SJSA1 (cell line): Measurements from ENCODE around the gene RNF212. TPM values are rescaled to one million over a fixed set of nuclear protein-coding genes. Genes with fewer than 3 reads are reported as not detected.

ENCODE experiments used
- DNase-seq, 2 experiments: peaks; one replicate each; pipeline ENCODE4 v3.0.0-alpha.2; 2015 to 2020; ENCODE audit warnings: low spot score in 2 of 2, low read depth in 1 of 2
- H3K27ac ChIP-seq: fragments of 250-450 bp; sonication (Bioruptor Pico); 2 replicates; pipeline ENCODE4 v1.5.1; 2020; ENCODE audit warnings: mild to moderate bottlenecking, moderate library complexity
- H3K27me3 ChIP-seq: fragments of 250-450 bp; sonication (Bioruptor Pico); replicated peaks from 2 replicates; pipeline ENCODE4 v1.5.1; 2020; ENCODE audit warnings: mild to moderate bottlenecking, moderate library complexity
- H3K36me3 ChIP-seq: fragments of 250-450 bp; sonication (Bioruptor Pico); 2 replicates; pipeline ENCODE4 v1.5.1; 2020; ENCODE audit warnings: mild to moderate bottlenecking
- H3K4me1 ChIP-seq: fragments of 250-450 bp; sonication (Bioruptor Pico); replicated peaks from 2 replicates; pipeline ENCODE4 v1.6.1; 2021; ENCODE audit warnings: mild to moderate bottlenecking
- H3K4me3 ChIP-seq: fragments of 250-450 bp; sonication (Bioruptor Pico); 2 replicates; pipeline ENCODE4 v1.5.1; 2020; ENCODE audit warnings: mild to moderate bottlenecking
- H3K9me3 ChIP-seq: fragments of 250-450 bp; sonication (Bioruptor Pico); replicated peaks from 2 replicates; pipeline ENCODE4 v1.5.1; 2020; ENCODE audit warnings: mild to moderate bottlenecking
- total RNA-seq: library from RNA; depleted of rRNA; stranded (reverse); fragments of >200 nt; shearing (Covaris generic); gene quantifications from 2 replicates; pipeline ENCODE4 v1.2.3, GENCODE V29; 2014

The RNF212 gene
- total RNA-seq, 1 experiment from 2014 or later = not detected

DNA sequence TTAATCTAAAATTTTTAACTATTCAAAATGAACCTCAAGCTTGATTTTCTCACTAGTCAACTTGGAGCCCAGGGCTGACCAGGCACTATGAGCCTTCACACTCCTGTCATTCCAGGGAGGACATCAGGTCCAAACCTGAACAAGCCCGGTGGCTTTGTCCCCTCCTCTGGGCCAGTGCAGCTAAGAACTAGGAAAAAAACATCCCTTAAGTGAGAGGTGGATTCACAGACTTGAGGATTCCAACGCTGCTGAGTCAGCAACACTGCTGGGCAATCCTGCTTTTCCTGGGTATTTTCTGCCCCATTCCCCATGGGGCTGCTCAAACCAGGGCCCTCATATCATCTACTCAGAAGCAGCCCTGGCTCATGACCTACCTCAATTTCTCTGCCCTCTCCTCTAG is 4.0 kb downstream of the RNF212 start:
- no peaks in the 10 kb centered on the region for H3K4me1 ChIP-seq
- no peak for DNase-seq
- no peak overlapping the region for H3K4me3 ChIP-seq
- H3K9me3 ChIP-seq = no peaks in the 10 kb centered on the region
- no peak overlapping the region for H3K27ac ChIP-seq
- no peaks in the 10 kb centered on the region for H3K27me3 ChIP-seq
- no peaks in the 10 kb centered on the region for H3K36me3 ChIP-seq

GRCh38 chr4:1105662-1106061 is 7.7 kb downstream of the RNF212 start:
- Histone ChIP-seq H3K36me3 (no peaks in the 10 kb centered on the region), H3K9me3 (no peaks in the 10 kb centered on the region), H3K4me3 (no peak overlapping the region)

DNA sequence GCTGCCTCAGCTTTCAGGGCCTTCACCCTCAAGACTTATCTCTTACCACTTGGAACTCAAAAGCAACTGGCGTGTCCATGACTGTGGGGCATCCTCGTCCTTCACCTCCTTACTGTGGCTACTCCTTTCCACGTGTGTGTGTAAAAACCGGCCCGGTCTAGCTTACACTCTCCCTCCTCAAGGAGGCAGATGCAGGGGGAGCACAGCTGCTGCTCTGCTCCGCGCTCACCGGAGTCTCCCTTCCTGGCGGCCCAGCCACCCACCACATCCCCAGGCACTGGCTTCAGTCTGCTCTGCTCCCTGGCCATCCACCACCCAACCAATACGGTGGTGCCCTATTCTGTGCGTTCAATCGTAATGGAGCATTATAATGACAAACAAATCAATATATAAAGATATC is 8.3 kb downstream of the RNF212 start:
- no peaks in the 10 kb centered on the region for H3K36me3 ChIP-seq
- DNase-seq = no peak
- H3K9me3 ChIP-seq = no peaks in the 10 kb centered on the region
- H3K4me1 ChIP-seq = no peaks in the 10 kb centered on the region
- no peaks in the 10 kb centered on the region for H3K27me3 ChIP-seq
- H3K4me3 ChIP-seq = no peak overlapping the region
- H3K27ac ChIP-seq = no peak overlapping the region

More at GRCh38 chr4:1105662-1106061, 7.7 kb downstream of the RNF212 start:
- Histone ChIP-seq H3K27ac (no peak overlapping the region), H3K4me1 (no peaks in the 10 kb centered on the region), H3K27me3 (no peaks in the 10 kb centered on the region)
- no peak for DNase-seq

DNA sequence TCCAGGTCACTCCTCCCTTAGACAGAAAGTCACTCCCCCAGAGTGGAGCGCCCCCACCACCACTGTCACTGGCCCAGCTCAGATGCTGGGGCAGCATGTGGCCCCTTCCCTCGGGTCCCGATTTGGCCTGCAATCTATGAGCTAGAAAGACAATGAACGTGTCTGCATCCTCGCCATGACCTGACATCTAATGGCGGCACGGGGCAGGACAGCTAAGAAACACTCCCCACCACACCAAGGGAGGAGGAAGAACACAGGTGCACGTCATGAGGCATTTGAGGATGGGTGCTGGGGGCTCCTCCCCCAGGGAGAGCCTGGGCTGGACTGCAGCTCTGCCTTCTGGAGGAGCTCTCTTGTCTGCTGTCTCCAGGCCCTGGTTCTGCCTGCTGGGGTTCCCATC is 8.7 kb downstream of the RNF212 start:
- Histone ChIP-seq H3K9me3 (no peaks in the 10 kb centered on the region), H3K36me3 (no peaks in the 10 kb centered on the region), H3K27ac (no peak overlapping the region), H3K4me1 (no peaks in the 10 kb centered on the region), H3K4me3 (no peak overlapping the region), H3K27me3 (no peaks in the 10 kb centered on the region)
- DNase-seq = no peak

DNA sequence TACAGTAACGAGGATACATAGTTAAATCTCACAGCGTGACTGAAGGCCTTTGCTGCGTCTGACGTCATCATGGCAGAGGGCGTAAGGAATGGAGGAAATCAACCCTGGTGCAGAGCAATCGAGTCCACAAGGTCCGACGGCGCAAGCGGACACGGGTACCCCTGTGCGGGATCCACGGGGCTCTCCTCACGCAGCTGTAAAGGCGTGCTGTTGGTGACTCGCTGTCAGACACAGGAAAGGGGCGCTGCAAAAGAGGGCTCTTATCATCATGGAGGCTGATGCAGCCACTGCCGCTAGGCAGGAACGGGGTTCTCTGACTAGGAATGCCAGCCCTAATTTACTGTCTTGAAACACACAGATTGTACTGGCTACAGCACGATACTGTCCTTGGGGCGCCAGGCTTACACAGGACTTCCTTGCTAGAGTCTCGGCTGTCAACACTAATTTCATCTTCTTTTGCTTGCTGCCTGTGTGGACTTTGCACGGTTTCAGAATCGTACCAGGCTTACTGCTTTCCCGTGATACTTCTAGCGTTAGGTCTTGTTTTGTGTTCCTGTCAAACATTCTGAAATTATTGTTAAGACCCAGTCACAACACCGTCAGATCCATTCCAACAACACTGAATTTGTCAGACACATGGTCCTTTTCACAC is 13.6 kb downstream of the RNF212 start:
- Histone ChIP-seq H3K9me3 (no peaks in the 10 kb centered on the region), H3K36me3 (no peaks in the 10 kb centered on the region), H3K4me1 (no peaks in the 10 kb centered on the region), H3K27ac (no peak overlapping the region), H3K27me3 (no peaks in the 10 kb centered on the region), H3K4me3 (no peak overlapping the region)
- no peak for DNase-seq

- no peak for DNase-seq
- no peaks in the 10 kb centered on the region for H3K4me1 ChIP-seq
- H3K36me3 ChIP-seq = no peaks in the 10 kb centered on the region
- no peak overlapping the region for H3K4me3 ChIP-seq
- no peaks in the 10 kb centered on the region for H3K27me3 ChIP-seq
- no peak overlapping the region for H3K27ac ChIP-seq
- H3K9me3 ChIP-seq = no peaks in the 10 kb centered on the region
Measured at GRCh38 chr4:1099270-1099669, 14.1 kb downstream of the RNF212 start.

GRCh38 chr4:1098311-1098925 is 14.9 kb downstream of the RNF212 start:
- DNase-seq = no peak

DNA sequence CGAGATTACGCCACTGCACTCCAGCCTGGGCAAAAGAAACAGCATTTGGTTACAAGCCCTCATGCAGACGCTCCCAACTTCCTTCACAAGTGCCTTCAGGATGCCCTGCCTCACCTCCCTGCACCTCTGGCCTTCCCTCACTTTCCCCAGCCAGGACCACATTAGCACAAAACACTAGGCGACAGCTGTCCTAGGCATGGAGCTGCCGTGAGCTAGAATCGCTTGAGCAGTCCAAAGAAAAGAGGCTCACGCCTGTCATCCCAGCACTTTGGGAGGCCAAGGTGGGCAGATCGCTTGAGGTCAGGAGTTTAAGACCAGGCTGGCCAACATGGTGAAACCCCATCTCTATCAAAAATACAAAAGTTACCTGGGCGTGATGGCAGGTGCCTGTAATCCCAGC is 15.8 kb downstream of the RNF212 start:
- H3K36me3 ChIP-seq = no peaks in the 10 kb centered on the region
- no peaks in the 10 kb centered on the region for H3K27me3 ChIP-seq
- H3K9me3 ChIP-seq = no peaks in the 10 kb centered on the region
- H3K4me1 ChIP-seq = no peaks in the 10 kb centered on the region
- no peak overlapping the region for H3K27ac ChIP-seq
- H3K4me3 ChIP-seq = no peak overlapping the region
- no peak for DNase-seq

More at GRCh38 chr4:1098311-1098925, 14.9 kb downstream of the RNF212 start:
- Histone ChIP-seq H3K4me3 (no peak overlapping the region), H3K9me3 (no peaks in the 10 kb centered on the region), H3K4me1 (no peaks in the 10 kb centered on the region), H3K27me3 (no peaks in the 10 kb centered on the region), H3K36me3 (no peaks in the 10 kb centered on the region), H3K27ac (no peak overlapping the region)

DNA sequence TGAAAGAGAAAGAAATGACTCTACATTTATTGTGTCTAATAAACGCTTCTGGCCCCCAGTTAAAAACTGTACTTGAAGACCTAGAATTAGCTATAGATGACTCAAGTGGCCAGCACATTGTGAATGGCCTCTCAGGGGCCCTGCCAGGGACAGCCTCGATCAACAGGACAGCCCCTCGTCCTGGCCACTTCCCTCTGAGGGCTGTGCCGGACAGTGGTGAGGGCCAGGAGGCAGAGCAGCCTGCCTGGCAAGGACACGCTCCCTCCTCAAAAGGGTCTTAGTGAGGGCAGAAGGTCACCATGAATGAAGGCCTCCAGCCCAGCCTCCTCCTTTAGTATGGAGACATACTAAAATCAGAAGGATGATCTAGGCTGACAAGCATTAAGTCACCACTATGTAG is 16.5 kb downstream of the RNF212 start:
- Histone ChIP-seq H3K36me3 (no peaks in the 10 kb centered on the region), H3K27me3 (no peaks in the 10 kb centered on the region), H3K4me3 (no peak overlapping the region), H3K9me3 (no peaks in the 10 kb centered on the region), H3K4me1 (no peaks in the 10 kb centered on the region), H3K27ac (no peak overlapping the region)
- DNase-seq = no peak

DNA sequence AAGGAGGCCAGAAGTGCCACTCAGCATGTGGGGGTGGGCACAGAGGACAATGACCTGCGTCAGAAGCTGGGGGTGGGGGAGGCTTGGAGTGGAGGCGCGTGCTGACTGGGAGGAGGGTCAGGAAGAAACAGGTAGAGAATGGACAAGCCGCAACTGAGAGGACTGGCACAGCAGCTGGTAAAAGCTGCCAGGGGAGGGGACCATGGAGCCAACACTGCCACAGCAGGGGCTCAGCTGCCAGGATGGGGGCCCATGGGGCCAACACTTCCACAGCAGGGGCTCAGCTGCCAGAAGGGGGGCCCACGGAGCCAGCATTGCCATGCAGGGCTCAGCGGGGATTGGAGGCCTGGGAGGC is 19.1 kb downstream of the RNF212 start:
- Histone ChIP-seq H3K4me1 (no peaks in the 10 kb centered on the region), H3K4me3 (no peak overlapping the region), H3K36me3 (no peaks in the 10 kb centered on the region), H3K27me3 (no peaks in the 10 kb centered on the region), H3K27ac (no peak overlapping the region), H3K9me3 (no peaks in the 10 kb centered on the region)
- DNase-seq = no peak

DNA sequence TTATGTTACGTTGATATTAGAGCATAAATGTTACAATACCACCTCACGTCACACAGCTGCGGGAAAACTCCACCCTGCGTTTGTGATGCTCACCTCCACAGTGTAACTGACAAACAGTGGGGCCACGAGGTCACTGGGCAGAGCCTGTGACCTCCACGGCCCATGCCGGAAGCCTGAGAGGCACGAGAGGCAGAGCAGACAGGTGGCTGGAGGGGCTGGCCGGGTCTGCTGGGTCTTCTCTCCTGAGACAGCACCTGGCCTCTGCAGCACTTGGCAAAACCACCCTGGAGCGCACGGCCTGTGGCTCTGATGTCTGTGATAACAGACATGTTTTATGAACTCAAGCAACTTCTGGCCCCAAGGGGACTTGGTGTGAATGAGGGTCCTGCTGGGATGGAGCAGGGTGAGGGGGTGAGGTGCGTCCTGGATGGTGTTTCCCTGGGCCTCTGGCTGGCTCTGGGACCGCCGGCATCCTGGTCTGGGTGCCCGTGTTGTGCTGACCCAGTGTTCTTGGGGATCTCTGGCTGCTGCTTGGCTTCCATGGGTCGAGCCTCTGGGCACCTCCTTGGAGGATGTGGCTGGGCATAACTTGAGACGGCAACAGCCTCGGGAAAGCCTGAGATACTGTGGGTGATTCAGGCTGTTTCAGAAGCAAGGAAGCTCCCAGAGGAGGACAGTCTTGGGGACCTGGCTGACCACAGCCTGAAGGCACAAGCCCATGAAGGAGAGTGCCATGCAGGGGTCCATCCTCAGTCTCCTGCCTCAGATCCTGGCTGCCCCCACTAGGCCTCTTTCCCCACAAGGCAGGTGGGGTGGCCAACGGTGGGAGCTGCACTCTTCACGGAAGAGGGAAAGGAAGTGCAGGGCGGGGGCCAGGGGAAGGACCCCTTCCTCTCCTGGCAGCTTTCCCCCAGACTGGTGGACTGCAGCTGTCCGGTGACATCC is 19.7 kb downstream of the RNF212 start:
- no peaks in the 10 kb centered on the region for H3K36me3 ChIP-seq
- no peaks in the 10 kb centered on the region for H3K9me3 ChIP-seq
- no peaks in the 10 kb centered on the region for H3K27me3 ChIP-seq
- H3K4me1 ChIP-seq = no peaks in the 10 kb centered on the region
- no peak for DNase-seq
- H3K4me3 ChIP-seq = no peak overlapping the region
- H3K27ac ChIP-seq = no peak overlapping the region

- no peaks in the 10 kb centered on the region for H3K9me3 ChIP-seq
- no peak overlapping the region for H3K27ac ChIP-seq
- H3K27me3 ChIP-seq = no peaks in the 10 kb centered on the region
- no peak overlapping the region for H3K4me3 ChIP-seq
- no peaks in the 10 kb centered on the region for H3K4me1 ChIP-seq
- no peak for DNase-seq
- no peaks in the 10 kb centered on the region for H3K36me3 ChIP-seq
Measured at GRCh38 chr4:1092983-1093361, 20.4 kb downstream of the RNF212 start.

- Histone ChIP-seq H3K4me3 (no peak overlapping the region), H3K4me1 (no peaks in the 10 kb centered on the region), H3K27me3 (no peaks in the 10 kb centered on the region), H3K9me3 (no peaks in the 10 kb centered on the region), H3K36me3 (no peaks in the 10 kb centered on the region), H3K27ac (no peak overlapping the region)
- DNase-seq = no peak
Measured at GRCh38 chr4:1092026-1092982, 21.1 kb downstream of the RNF212 start.
